Measurements from ENCODE around the gene ILRUN.

The ILRUN gene

GRCh38 chr6:34701199-34701598, 4.6 kb upstream of the ILRUN start:
- Histone ChIP-seq H3K36me3 (peaks cover 3% of the 10 kb centered on the region), H3K27me3 (ENCODE audit: insufficient read depth, low read depth, severe bottlenecking) (no peaks in the 10 kb centered on the region), H3K4me3 (ENCODE audit: low read depth, low read length) (no peak overlapping the region), H3K27ac (peak overlapping the region; percentile 19), H3K9me3 (ENCODE audit: severe bottlenecking) (no peaks in the 10 kb centered on the region)
- peak; percentile 39 for DNase-seq
- TF ChIP-seq, protein P1, sequence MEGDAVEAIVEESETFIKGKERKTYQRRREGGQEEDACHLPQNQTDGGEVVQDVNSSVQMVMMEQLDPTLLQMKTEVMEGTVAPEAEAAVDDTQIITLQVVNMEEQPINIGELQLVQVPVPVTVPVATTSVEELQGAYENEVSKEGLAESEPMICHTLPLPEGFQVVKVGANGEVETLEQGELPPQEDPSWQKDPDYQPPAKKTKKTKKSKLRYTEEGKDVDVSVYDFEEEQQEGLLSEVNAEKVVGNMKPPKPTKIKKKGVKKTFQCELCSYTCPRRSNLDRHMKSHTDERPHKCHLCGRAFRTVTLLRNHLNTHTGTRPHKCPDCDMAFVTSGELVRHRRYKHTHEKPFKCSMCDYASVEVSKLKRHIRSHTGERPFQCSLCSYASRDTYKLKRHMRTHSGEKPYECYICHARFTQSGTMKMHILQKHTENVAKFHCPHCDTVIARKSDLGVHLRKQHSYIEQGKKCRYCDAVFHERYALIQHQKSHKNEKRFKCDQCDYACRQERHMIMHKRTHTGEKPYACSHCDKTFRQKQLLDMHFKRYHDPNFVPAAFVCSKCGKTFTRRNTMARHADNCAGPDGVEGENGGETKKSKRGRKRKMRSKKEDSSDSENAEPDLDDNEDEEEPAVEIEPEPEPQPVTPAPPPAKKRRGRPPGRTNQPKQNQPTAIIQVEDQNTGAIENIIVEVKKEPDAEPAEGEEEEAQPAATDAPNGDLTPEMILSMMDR (IDR thresholded peaks at IDR 0.05; ENCODE audit: low read depth, low read length): no peak

GRCh38 chr6:34697904-34698559, 1.5 kb upstream of the ILRUN start:
- H3K27ac ChIP-seq: no peak overlapping the region
- H3K27me3 ChIP-seq (ENCODE audit: insufficient read depth, low read depth, severe bottlenecking): no peaks in the 10 kb centered on the region
- H3K36me3 ChIP-seq: peaks cover 21% of the 10 kb centered on the region
- no peak overlapping the region for H3K4me3 ChIP-seq (ENCODE audit: low read depth, low read length)
- no peaks in the 10 kb centered on the region for H3K9me3 ChIP-seq (ENCODE audit: severe bottlenecking)
- TF ChIP-seq, protein P1 (IDR thresholded peaks at IDR 0.05; ENCODE audit: low read depth, low read length): no peak
- no peak for DNase-seq

- TF ChIP-seq, protein P1 (IDR thresholded peaks at IDR 0.05; ENCODE audit: low read depth, low read length): no peak
- DNase-seq: no peak
- no peak overlapping the region for H3K4me3 ChIP-seq (ENCODE audit: low read depth, low read length)
- no peaks in the 10 kb centered on the region for H3K27me3 ChIP-seq (ENCODE audit: insufficient read depth, low read depth, severe bottlenecking)
- H3K36me3 ChIP-seq: peaks cover 25% of the 10 kb centered on the region
- H3K9me3 ChIP-seq (ENCODE audit: severe bottlenecking): no peaks in the 10 kb centered on the region
- no peak overlapping the region for H3K27ac ChIP-seq
Measured at GRCh38 chr6:34697544-34697836, 923 bp upstream of the ILRUN start.

DNA sequence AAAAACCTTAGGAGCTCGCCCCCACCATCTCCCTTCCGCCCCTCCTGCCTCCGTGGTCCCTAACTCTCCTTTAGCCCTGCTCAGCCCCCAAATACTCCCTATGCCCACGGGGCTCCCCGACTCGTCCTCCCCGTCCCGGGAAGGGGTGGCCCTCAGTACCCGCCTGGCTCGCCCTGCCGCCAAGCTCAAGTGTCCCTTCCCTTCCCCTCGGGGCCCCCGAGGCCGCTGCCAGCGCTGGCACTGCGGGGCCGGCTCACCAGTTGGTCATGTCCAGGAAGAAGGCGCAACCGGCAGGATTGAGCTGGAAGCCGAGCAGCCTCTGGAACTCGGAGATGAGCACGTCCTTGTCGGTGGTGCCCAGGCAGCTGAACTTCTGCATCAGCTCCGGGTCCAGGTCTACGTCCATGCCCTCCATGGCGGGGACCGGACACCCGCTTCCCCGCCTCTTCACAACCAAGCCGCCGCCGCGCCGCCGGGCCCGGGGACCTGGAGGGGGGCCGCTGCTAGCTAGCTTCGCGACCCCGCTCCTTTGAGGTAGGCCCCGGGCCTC, 303 bp downstream of the ILRUN start:
- Histone ChIP-seq H3K27ac (peak overlapping the region; percentile 83), H3K36me3 (peaks cover 31% of the 10 kb centered on the region)
- no peak for DNase-seq

DNA sequence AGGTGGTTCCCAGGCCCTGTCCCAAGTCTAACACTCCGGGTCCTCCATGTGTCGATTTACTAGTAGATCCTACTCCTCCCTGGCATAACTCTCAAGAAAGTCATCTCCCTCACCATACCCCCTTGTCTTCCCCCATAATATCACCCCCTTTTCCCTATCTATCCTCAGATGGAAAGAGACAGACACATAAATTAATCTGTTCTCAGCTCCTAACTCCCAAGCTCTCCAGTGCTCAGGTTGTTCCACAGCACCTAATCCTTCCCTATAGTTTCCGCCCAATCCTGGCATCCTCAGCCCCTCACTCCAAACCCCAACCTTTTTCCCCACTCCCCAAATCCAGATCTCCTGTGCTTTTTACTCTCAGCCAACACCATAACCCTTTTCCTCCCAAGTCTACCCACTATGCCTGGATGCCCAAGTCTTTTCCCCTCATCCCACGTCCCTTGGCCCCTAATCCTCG, 808 bp downstream of the ILRUN start:
- Histone ChIP-seq H3K27ac (peak overlapping the region; percentile 83), H3K27me3 (ENCODE audit: insufficient read depth, low read depth, severe bottlenecking) (no peaks in the 10 kb centered on the region), H3K9me3 (ENCODE audit: severe bottlenecking) (no peaks in the 10 kb centered on the region), H3K36me3 (peaks cover 31% of the 10 kb centered on the region), H3K4me3 (ENCODE audit: low read depth, low read length) (peak overlapping the region; percentile 98)
- TF ChIP-seq, protein P1 (IDR thresholded peaks at IDR 0.05; ENCODE audit: low read depth, low read length): no peak
- DNase-seq: no peak

More for the DNA sequence above, 303 bp downstream of the ILRUN start:
- Histone ChIP-seq H3K27me3 (ENCODE audit: insufficient read depth, low read depth, severe bottlenecking) (no peaks in the 10 kb centered on the region), H3K9me3 (ENCODE audit: severe bottlenecking) (no peaks in the 10 kb centered on the region), H3K4me3 (ENCODE audit: low read depth, low read length) (peak overlapping the region; percentile 98)
- TF ChIP-seq, protein P1 (IDR thresholded peaks at IDR 0.05; ENCODE audit: low read depth, low read length): no peak

DNA sequence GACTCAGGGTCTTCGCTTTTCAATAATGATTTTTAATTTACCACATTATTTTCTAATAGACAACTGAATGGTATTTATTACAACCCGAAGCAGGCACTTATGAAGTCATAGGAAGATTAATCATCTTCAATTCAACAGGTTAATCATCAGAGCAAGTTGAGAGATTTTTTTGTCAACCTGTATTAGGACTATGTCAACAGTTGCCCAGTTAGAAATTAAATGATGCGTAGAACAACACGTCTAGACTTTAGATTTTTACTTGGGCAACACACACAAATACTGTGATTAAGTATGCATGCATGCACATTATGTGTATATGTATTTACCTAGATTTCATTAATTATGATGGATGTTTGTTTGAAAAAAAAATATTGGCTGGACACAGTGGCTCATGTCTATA, 4.3 kb downstream of the ILRUN start:
- Histone ChIP-seq H3K27me3 (ENCODE audit: insufficient read depth, low read depth, severe bottlenecking) (no peaks in the 10 kb centered on the region), H3K9me3 (ENCODE audit: severe bottlenecking) (no peaks in the 10 kb centered on the region), H3K4me3 (ENCODE audit: low read depth, low read length) (no peak overlapping the region), H3K27ac (no peak overlapping the region), H3K36me3 (peaks cover 43% of the 10 kb centered on the region)
- DNase-seq: no peak
- TF ChIP-seq, protein P1 (IDR thresholded peaks at IDR 0.05; ENCODE audit: low read depth, low read length): no peak

All from WERI-Rb-1 (cell line).